GM23338 (cell line): ENCODE data around the gene VBP1. TPM values are rescaled to one million over a fixed set of nuclear protein-coding genes. Genes with fewer than 3 reads are reported as not detected.

Source experiments
- ATAC-seq: fragments of 200-7000 bp; cut with Tn5 transposase; 3 replicates; pipeline ENCODE4 v1.9.1; 2020
- DNase-seq: peaks from one replicate; pipeline ENCODE4 v3.0.0-alpha.2; 2015; ENCODE audit warnings: low spot score
- H2AFZ ChIP-seq: fragments of 200-600 bp; sonication (generic); 2 replicates; pipeline ENCODE4 v1.8.0; 2016; ENCODE audit warnings: antibody characterized with exemption, mild to moderate bottlenecking, moderate library complexity
- H3F3A ChIP-seq: fragments of 200-600 bp; sonication (generic); replicated peaks from 2 replicates; pipeline ENCODE4 v1.8.0; 2017; ENCODE audit warnings: antibody characterized with exemption, mixed run types, low read depth
- H3K27ac ChIP-seq: fragments of 200-600 bp; sonication (generic); 2 replicates; pipeline ENCODE4 v1.6.1; 2016; ENCODE audit warnings: low read depth
- H3K27me3 ChIP-seq: fragments of 200-600 bp; sonication (generic); 2 replicates; pipeline ENCODE4 v1.8.0; 2016; ENCODE audit warnings: mild to moderate bottlenecking, mixed run types, moderate library complexity; ENCODE audit not compliant: insufficient read depth
- H3K36me3 ChIP-seq: fragments of 200-600 bp; sonication (generic); 2 replicates; pipeline ENCODE4 v1.8.0; 2016; ENCODE audit warnings: mild to moderate bottlenecking; ENCODE audit not compliant: insufficient read depth
- H3K4me1 ChIP-seq: fragments of 200-600 bp; sonication (generic); 2 replicates; pipeline ENCODE4 v1.8.0; 2016; ENCODE audit warnings: mild to moderate bottlenecking, moderate library complexity; ENCODE audit not compliant: insufficient read depth
- H3K4me2 ChIP-seq: fragments of 200-600 bp; sonication (generic); 2 replicates; pipeline ENCODE4 v1.7.1; 2017; ENCODE audit warnings: mixed run types
- H3K4me3 ChIP-seq: fragments of 200-600 bp; sonication (generic); 2 replicates; pipeline ENCODE4 v1.6.1; 2016; ENCODE audit warnings: mixed run types
- H3K79me2 ChIP-seq: fragments of 200-600 bp; sonication (generic); replicated peaks from 2 replicates; pipeline ENCODE4 v1.8.0; 2017; ENCODE audit warnings: mild to moderate bottlenecking; ENCODE audit not compliant: insufficient read depth
- H3K9me2 ChIP-seq: fragments of 200-600 bp; sonication (generic); 2 replicates; pipeline ENCODE4 v1.8.0; 2017; ENCODE audit not compliant: insufficient read depth
- H4K20me1 ChIP-seq: fragments of 200-600 bp; sonication (generic); replicated peaks from 2 replicates; pipeline ENCODE4 v1.8.0; 2017; ENCODE audit warnings: mild to moderate bottlenecking; ENCODE audit not compliant: insufficient read depth
- H3K27ac Mint-ChIP-seq: 2 replicates; pipeline ENCODE4 v1.8.0; 2020; ENCODE audit warnings: inconsistent platforms, mild to moderate bottlenecking, moderate library complexity, mixed read lengths
- H3K27me3 Mint-ChIP-seq: 3 replicates; pipeline ENCODE4 v1.8.0; 2022; ENCODE audit warnings: low read depth, mild to moderate bottlenecking, moderate library complexity, mixed read lengths, inconsistent platforms; ENCODE audit not compliant: insufficient read depth, poor library complexity
- H3K36me3 Mint-ChIP-seq: 3 replicates; pipeline ENCODE4 v1.8.0; 2021; ENCODE audit warnings: low read depth, mild to moderate bottlenecking, inconsistent platforms, moderate library complexity, mixed read lengths
- H3K4me1 Mint-ChIP-seq: 3 replicates; pipeline ENCODE4 v1.8.0; 2020; ENCODE audit warnings: mild to moderate bottlenecking, inconsistent platforms, mixed read lengths
- H3K4me3 Mint-ChIP-seq: 3 replicates; pipeline ENCODE4 v1.8.0; 2021; ENCODE audit warnings: moderate library complexity, mild to moderate bottlenecking, inconsistent platforms, mixed read lengths
- H3K9me3 Mint-ChIP-seq: 3 replicates; pipeline ENCODE4 v1.8.0; 2020; ENCODE audit warnings: moderate library complexity, mild to moderate bottlenecking, inconsistent platforms, mixed read lengths
- CTCF ChIP-seq, 2 experiments: fragments of 200-600 bp in 1 of 2; sonication (generic) in 1 of 2; conservative IDR thresholded peaks; 2 replicates each; pipeline versions ENCODE4 v1.5.1 to v1.6.1; 2016 to 2017; ENCODE audit warnings: antibody characterized with exemption in 2 of 2, low read depth in 2 of 2, mild to moderate bottlenecking in 2 of 2, moderate library complexity in 1 of 2
- ETS1 ChIP-seq: IDR thresholded peaks from 2 replicates; pipeline ENCODE4 v1.6.1; 2016; ENCODE audit warnings: antibody characterized with exemption
- EZH2 ChIP-seq: fragments of 200-600 bp; sonication (generic); IDR thresholded peaks from one replicate; pipeline ENCODE4 v1.8.0; 2017; ENCODE audit warnings: antibody characterized with exemption, mild to moderate bottlenecking, low read depth; ENCODE audit not compliant: unreplicated experiment
- EZH2phosphoT487 ChIP-seq: fragments of 200-600 bp; sonication (generic); IDR thresholded peaks from one replicate; pipeline ENCODE4 v1.8.1; 2018; ENCODE audit warnings: antibody characterized with exemption; ENCODE audit not compliant: unreplicated experiment
- JUNB ChIP-seq: IDR thresholded peaks from one replicate; pipeline ENCODE4 v1.6.1; 2016; ENCODE audit warnings: antibody characterized with exemption; ENCODE audit not compliant: unreplicated experiment
- NANOG ChIP-seq: IDR thresholded peaks from 2 replicates; pipeline ENCODE4 v1.6.1; 2016; ENCODE audit warnings: antibody characterized with exemption, borderline replicate concordance
- POLR2AphosphoS5 ChIP-seq: IDR thresholded peaks from 2 replicates; pipeline ENCODE4 v1.6.1; 2016; ENCODE audit warnings: antibody characterized with exemption, low read depth
- REST ChIP-seq: IDR thresholded peaks from one replicate; pipeline ENCODE4 v1.6.1; 2018; ENCODE audit warnings: antibody characterized with exemption; ENCODE audit not compliant: unreplicated experiment
- STAT1 ChIP-seq: IDR thresholded peaks from one replicate; pipeline ENCODE4 v1.6.1; 2016; ENCODE audit warnings: antibody characterized with exemption; ENCODE audit not compliant: unreplicated experiment
- ZNF114 ChIP-seq: fragments of 250-450 bp; sonication (Bioruptor Pico); IDR thresholded peaks from 2 replicates; pipeline ENCODE4 v1.5.0; 2020; ENCODE audit warnings: mild to moderate bottlenecking, moderate library complexity
- ZNF331 ChIP-seq: fragments of 250-450 bp; sonication (Bioruptor Pico); IDR thresholded peaks from 2 replicates; pipeline ENCODE4 v1.5.0; 2020; ENCODE audit warnings: low read depth, mild to moderate bottlenecking, moderate library complexity
- ZNF462 ChIP-seq: fragments of 250-450 bp; sonication (Bioruptor Pico); IDR thresholded peaks from 2 replicates; pipeline ENCODE4 v1.5.0; 2020; ENCODE audit warnings: mild to moderate bottlenecking, moderate library complexity
- polyA plus RNA-seq: library from polyadenylated mRNA; unstranded; fragments of >200 nt; fragmentation: Nextera tagmentation; extraction: Ambion mirVana; gene quantifications from 2 replicates; pipeline ENCODE4 v1.2.1, GENCODE V29; 2016
- total RNA-seq: library from RNA; depleted of rRNA; stranded (reverse); fragments of >200 nt; shearing (Covaris generic); gene quantifications from 2 replicates; pipeline ENCODE4 v1.2.3, GENCODE V29; 2014

VBP1 gene
- total and polyA plus RNA-seq, 2 experiments from 2014 or later = 62.5 to 84.4 TPM

- no peak for ATAC-seq
- Histone ChIP-seq H3K79me2 (peaks cover 15% of the 10 kb centered on the region), H3K36me3 (no peaks in the 10 kb centered on the region), H3K27me3 (no peaks in the 10 kb centered on the region), H3F3A (no peaks in the 10 kb centered on the region), H3K4me2 (no peak overlapping the region), H4K20me1 (no peaks in the 10 kb centered on the region), H3K4me3 (no peak overlapping the region), H2AFZ (no peak overlapping the region), H3K27ac (no peak overlapping the region), H3K4me1 (no peaks in the 10 kb centered on the region), H3K9me2 (no peaks in the 10 kb centered on the region)
- TF ChIP-seq POLR2AphosphoS5 (no peak), ZNF462 (CRISPR knock-in tag) (no peak), EZH2 (no peak), NANOG (no peak), STAT1 (no peak), ETS1 (no peak), JUNB (no peak), EZH2phosphoT487 (no peak), CTCF (conservative IDR thresholded peaks at IDR 0.05; ENCODE audit: low read depth in 2 of 2) (no peak), ZNF114 (CRISPR knock-in tag) (no peak), REST (no peak), ZNF331 (CRISPR knock-in tag) (no peak)
- Mint-ChIP-seq H3K27ac (no peak overlapping the region), H3K4me3 (no peak overlapping the region), H3K36me3 (peaks cover 4% of the 10 kb centered on the region; the same call in 1 of the 3 replicates), H3K4me1 (peaks cover 10% of the 10 kb centered on the region), H3K9me3 (no peaks in the 10 kb centered on the region), H3K27me3 (peaks cover 2% of the 10 kb centered on the region)
- no peak for DNase-seq
Observed at GRCh38 chrX:155259752-155260151, 43.5 kb downstream of the VBP1 start.
